WI38 (cell line): ENCODE data around the gene CIRBP.

ENCODE experiments used
- H3K4me3 ChIP-seq: 2 replicates; pipeline ENCODE4 v1.5.1; 2011; ENCODE audit warnings: low read depth, mild to moderate bottlenecking, control low read depth, low read length
- TF ChIP-seq, protein P1 (sequence below): IDR thresholded peaks from 2 replicates; pipeline ENCODE4 v1.5.1; 2012; ENCODE audit warnings: low read depth, mild to moderate bottlenecking, control low read depth, low read length

The CIRBP gene

DNA sequence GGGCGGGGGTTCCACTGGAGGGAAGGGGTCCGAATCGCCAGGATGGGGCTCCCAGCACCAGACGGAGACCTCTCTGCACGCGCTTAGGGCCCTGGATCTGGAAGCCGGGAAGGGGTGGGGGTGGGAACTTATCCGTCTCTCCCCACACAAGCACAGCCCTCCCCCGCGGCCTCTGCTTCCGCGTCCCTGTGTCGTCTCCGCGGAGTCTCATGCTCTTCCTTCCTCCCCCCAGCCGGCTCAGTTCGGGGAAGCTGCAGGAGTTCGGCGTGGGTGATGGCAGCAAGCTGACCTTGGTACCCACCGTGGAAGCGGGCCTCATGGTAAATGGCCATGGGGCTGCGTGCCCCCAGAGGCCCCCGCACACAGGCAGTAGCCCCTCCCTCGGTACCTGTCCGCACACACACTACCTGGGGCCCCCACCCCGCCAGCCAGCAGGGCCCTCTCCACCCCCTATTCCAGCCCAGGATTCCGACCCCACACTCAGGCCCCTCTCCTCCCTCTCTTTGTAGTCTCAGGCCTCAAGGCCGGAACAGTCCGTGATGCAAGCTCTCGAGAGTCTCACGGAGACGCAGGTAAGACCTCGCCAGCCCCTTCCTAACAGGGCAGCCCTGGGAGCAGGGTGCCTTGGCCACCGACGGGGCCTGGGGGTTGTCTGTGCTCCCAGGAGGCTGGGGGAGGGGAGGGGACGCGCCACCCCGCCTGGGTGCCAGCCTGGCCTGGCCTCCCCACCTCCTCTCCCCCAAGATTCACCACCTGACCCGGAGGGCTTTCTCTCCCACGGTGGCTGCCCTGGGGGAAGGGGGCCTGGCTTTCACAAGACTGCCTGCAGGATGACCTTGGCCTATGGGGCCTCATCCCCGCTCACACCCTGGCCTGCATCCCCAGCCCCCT is 17.6 kb upstream of the CIRBP start:
- TF ChIP-seq, protein P1, sequence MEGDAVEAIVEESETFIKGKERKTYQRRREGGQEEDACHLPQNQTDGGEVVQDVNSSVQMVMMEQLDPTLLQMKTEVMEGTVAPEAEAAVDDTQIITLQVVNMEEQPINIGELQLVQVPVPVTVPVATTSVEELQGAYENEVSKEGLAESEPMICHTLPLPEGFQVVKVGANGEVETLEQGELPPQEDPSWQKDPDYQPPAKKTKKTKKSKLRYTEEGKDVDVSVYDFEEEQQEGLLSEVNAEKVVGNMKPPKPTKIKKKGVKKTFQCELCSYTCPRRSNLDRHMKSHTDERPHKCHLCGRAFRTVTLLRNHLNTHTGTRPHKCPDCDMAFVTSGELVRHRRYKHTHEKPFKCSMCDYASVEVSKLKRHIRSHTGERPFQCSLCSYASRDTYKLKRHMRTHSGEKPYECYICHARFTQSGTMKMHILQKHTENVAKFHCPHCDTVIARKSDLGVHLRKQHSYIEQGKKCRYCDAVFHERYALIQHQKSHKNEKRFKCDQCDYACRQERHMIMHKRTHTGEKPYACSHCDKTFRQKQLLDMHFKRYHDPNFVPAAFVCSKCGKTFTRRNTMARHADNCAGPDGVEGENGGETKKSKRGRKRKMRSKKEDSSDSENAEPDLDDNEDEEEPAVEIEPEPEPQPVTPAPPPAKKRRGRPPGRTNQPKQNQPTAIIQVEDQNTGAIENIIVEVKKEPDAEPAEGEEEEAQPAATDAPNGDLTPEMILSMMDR: no peak
- H3K4me3 ChIP-seq: peak overlapping the region; percentile 89

DNA sequence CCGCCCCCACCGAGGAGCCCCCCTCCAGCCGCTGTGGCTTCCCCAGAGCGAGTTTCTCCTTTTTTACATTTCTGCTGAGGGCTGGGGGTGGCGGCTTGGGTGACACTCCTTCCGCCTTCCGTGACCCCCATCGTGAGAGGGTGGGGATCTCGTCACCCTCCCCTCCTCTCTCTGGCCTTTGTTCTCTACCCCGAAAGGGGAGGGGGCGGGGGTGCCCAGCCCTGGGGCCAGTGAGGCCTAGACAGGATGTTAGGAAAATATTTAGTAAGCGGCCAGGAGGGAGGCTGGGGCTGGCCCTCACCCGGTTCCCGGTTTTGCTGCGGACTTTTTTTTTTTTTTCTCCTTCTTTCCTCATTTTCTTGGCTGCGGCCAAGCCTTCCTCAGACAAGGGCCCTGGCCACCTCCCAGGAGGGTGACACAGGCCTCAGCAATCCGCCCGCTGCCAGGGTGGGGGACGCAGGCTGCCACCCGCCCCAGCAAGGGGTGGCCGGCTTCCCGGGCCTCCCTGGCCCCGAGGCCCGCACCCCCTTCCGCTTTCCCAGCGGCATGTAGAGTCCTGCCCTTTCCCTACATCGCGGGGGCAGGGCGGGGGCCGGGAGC is 16.8 kb upstream of the CIRBP start:
- TF ChIP-seq, protein P1: no peak
- peak overlapping the region; percentile 89 for H3K4me3 ChIP-seq

GRCh38 chr19:1252821-1253513 is 16.2 kb upstream of the CIRBP start:
- H3K4me3 ChIP-seq: peak overlapping the region; percentile 89
- TF ChIP-seq, protein P1: no peak

- TF ChIP-seq, protein P1: no peak
- peak overlapping the region; percentile 89 for H3K4me3 ChIP-seq
Measured at GRCh38 chr19:1253514-1254080, 15.5 kb upstream of the CIRBP start.

DNA sequence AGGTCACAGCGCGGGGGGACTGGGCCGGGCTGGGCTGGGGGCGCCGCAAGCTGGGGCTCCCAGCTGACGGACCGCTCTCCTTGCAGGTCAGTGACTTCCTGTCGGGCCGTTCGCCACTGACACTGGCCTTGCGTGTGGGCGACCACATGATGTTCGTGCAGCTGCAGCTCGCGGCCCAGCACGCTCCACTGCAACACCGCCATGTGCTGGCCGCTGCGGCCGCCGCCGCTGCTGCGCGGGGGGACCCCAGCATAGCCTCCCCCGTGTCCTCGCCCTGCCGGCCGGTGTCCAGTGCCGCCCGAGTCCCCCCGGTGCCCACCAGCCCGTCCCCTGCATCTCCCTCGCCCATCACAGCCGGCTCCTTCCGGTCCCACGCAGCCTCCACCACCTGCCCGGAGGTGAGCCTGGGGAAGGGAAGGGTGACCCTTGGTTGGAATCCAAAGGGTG is 15.0 kb upstream of the CIRBP start:
- TF ChIP-seq, protein P1: no peak
- peak overlapping the region; percentile 89 for H3K4me3 ChIP-seq

- no peak overlapping the region for H3K4me3 ChIP-seq
Measured at GRCh38 chr19:1254530-1255185, 14.5 kb upstream of the CIRBP start.

More at GRCh38 chr19:1254530-1255185, 14.5 kb upstream of the CIRBP start:
- TF ChIP-seq, protein P1: no peak
